Fibroblast of skin of scalp (primary cell): ENCODE data around the gene SLC44A5.
"Not testable (repeated sequence)": the region's sequence is repeated elsewhere in the genome, so short reads cannot be mapped to it uniquely, and the experiment has no call there.

ENCODE experiments used
- DNase-seq: peaks from one replicate; pipeline ENCODE4 v3.0.0-alpha.2; 2013

Gene SLC44A5

DNA sequence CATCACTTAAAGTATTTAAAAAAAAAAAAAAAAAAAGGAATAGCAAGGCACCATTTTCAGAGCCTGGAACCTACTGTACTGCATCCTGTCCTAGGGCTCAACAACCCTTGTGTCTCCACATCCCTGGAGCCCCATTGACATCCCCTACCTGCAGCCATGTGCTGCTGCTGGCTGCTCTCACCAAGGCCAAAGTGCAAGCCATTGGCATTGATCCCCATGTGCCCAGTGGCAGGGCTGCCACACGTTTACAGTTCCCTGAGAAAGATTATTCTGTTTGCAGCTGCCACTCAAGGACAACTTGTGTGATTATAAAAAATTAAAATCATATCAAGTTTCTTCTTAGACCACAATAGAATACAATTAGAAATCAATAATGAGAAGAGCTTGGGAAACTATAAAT is 346.8 kb downstream of the SLC44A5 start:
- DNase-seq = no peak

DNA sequence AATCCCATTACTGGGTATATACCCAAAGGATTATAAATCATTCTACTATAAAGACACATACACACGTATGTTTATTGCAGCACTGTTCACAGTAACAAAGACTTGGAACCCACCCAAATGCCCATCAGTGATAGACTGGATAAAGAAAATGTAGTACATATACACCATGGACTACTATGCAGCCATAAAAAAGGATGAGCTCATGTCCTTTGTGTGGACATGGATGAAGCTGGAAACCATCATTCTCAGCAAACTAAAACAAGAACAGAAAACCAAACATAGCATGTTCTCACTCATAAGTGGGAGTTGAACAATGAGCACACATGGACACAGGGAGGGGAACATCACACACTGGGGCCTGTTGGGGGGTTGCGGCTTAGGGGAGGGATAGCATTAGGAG is 347.3 kb downstream of the SLC44A5 start:
- DNase-seq = not testable (repeated sequence)

DNA sequence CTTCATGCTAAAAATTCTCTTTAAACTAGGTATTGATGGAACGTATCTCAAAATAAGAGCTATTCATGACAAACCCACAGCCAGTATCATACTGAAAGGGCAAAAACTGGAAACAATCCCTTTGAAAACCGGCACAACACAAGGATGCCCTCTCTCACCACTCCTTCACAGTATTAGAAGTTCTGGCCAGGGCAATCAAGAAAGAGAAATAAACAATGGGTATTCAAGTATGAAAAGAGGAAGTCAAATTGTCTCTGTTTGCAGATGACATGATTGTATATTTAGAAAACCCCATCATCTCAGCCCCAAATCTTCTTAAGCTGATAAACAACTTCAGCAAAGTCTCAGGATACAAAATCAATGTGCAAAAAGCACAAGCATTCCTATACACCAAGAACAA is 349.0 kb downstream of the SLC44A5 start:
- DNase-seq = not testable (repeated sequence)

DNA sequence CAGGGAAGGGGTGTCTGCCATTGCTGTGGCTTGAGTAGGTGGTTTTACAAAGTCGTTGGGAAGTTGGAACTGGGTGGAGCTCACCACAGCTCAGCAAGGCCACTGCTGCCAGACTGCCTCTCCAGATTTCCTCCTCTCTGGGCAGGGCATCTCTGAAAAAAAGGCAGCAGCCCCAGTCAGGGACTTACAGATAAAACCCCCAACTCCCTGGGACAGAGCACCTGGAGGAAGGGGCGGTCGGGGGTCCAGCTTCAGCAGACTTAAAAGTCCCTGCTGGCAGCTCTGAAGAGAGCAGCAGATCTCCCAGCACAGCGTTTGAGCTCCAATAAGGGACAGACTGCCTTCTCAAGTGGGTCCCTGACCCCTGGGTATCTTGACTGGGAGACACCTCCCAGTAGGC is 352.6 kb downstream of the SLC44A5 start:
- DNase-seq = no peak

DNA sequence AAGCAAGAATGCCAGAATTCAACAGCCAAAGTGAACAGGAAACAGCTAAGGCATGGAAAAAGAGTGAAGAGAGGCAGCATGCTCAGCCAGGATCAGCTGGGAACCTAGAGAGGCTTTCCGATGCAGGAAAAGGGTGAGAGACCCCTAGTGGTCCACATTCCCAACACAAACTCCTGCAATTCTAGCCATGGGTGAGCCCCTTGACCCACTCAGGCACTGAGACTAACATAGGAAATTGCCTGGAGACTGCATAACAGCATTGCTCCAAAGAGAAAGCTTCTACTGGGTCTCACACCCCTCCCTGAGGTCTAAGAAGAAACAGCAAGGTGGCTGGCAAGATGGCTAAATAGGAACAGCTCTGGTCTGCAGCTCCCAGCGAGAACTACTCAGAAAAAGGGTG is 353.5 kb downstream of the SLC44A5 start:
- no peak for DNase-seq

DNA sequence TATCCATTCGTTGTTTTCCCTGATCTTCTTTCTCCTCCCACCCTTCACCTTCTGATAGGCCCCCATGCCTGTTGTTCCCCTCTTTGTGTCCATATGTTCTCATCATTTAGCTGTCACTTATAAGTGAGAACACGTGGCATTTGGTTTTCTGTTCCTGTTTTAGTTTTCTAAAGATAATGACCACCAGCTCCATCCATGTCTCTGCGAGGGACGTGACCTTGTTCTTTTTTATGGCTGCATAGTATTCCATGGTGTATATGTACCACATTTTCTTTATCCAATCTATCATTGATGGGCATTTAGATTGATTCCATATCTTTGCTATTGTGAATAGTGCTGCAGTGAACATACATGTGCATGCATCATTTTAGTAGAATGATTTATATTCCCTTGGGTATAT is 360.8 kb downstream of the SLC44A5 start:
- not testable (repeated sequence) for DNase-seq

DNA sequence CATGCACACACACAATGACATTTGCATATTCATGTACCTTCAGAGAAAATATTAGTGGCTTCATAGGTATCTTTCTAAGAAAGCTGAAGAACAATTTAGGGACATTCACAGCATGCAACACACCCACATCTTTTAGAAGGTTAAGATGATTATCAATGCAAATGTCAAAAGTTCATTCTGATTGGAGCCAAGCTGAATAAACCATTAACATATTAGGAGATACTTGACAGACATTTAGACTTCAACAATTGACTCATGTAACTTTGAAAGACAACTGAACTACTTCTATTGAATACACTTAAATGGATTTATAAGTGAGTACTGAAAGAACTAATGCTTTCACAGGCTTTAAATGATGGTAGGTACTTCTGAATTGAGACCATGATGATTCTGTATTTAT is 365.7 kb downstream of the SLC44A5 start:
- DNase-seq = no peak

DNA sequence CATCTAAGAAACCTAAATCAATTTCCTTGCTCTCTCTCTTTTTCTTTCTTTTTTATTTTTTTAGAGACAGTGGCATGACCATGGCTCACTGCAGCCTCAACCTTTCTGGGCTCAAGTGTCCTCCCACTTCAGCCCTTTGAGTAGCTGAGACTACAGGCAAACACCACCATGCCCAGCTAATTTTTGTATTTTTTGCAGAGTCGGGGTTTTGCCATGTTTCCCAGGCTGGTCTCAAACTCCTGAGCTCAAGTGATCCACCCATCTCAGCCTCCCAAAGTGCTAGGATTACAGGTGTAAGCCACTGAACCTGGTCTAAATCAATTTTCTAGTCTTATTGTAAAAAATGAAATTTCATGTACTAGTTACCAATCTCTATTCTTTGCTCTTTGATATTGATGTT is 367.8 kb downstream of the SLC44A5 start:
- DNase-seq = no peak

DNA sequence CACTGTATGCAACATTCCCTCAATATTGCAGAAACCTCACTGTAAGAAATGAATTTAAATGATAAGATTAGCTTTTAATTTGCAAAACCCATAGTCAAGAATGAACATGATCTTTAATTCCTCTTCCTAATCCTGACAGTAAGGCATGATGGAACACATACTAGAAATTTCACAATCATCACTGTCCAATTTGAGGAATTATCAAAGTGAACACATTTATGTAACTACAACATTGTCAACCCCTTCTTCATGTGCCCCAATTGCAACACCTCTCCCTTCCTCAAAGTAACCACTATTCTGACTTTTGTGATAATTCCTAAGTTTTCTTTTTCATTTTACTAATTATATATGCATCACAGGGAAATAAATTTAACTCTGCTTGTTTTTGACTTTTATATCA is 373.6 kb downstream of the SLC44A5 start:
- DNase-seq = no peak

DNA sequence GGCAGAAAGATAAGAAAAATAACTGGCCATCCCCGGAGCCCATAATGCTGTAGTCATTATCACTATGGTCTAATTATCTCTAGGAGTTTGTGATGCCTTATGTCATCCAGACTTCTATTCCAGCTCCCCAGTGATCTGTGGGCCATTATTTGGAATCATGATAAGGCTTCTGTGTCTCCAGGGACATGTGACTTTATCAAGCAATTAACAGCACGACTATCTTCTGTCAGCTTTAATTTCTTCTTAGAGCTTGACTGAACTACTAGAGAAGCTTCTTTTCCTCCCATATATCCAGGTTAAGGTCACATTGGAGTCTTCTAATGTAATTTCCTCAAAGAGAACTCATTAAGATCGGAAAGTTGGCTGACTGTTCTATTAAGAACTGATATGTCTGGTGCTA is 376.4 kb downstream of the SLC44A5 start:
- DNase-seq = no peak

DNA sequence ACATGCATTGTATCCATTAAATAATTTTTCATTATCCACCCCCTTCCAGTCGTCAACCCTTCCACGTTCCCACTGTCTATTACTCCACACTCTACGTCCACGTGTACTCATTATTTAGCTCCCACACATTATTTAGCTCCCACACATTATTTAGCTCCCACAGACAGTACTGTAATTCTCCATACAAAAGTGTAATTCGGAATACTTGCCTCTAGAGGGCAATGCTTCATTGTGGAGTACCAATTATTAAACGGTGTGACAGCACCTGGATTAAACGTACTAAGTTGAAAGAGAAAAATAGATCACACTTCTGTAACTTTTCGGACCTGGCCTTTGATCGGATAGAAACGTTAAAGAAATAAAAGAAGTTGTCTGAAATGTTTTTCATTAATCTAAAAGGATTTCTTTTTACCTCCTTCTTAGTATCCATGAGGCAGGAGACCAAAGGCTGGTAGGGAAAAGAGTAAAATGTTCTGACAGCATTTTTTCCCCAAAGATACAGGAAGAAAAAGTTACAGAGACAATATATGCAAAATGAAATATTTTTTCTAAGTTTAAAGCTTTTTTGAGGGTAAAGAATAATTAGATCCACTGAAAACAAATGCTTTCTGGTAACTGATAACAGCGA is 377.5 kb downstream of the SLC44A5 start:
- peak; percentile 23 for DNase-seq

DNA sequence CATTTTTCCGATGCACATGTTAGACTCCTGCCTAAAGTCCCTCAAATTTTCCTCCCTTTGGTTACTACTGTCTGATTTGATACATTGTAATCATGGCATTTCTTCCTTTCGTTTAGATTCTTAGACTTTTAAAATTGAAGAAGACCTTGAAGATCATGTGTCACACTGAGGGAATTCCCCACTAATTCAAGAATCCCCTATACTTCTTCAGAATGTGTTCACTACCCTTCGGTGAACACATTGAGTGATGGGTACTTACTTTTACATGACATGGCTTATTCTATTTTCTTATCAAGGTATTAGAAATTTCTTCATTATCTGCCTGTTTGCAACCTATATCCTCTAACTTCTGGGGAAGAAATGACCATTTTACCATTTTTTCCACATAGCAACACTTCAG is 390.8 kb downstream of the SLC44A5 start:
- no peak for DNase-seq

DNA sequence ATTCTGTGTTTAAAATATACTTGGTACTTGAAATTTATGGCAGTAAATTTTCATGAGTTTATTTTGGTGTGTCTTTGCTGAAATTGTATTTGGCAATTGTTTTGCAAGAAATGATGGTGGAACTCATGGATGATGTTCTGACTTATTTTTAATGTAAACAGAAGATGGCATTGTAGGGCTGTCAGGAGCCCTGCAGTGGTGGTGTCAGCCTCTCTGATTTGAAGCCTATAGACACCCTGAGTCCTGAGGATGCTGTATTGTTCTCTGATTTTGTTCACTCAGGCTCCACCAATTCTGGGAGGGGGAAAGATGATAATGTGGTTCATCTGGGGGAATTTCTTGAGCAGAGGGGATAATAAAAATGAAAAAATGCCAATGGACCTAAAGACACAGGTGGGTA is 396.9 kb downstream of the SLC44A5 start:
- no peak for DNase-seq

DNA sequence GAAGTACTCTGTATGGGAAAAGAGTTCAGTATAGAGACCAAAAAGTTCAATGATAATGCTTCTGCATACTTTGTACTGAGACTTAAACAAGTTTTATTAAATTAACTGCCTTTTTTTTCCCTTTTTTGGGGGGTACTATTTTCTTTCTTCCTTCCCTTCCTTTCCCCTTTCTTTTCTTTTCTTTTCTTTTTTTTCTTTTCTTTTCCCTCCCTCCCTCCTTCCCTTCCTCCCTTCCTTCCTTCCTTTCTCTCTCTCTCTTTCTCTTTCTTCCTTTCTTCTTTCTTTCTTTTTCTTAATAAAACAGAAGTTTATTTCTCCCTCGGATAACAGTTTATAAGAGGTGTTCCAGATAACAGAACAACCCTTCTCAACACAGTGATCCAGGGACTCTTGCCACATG is 399.3 kb downstream of the SLC44A5 start:
- DNase-seq = no peak

DNA sequence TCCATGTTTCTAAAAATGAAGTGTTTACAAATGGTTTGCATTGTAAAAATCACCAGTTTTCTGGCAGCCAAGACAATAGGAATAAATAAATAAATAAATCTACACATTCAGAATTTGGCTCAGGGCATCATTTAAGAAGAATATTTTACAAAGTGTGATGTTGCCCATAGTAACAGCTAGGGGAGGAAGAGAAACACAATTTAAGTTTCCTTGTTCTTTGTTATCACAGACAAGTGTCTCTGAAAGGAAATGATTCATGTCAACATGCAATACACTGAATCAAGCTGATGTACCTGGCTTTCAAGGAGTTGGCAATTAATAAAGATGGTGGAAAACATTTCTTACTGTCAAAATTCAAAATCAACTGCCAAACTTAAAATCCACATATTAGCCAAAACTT is 402.1 kb downstream of the SLC44A5 start:
- DNase-seq = no peak

DNA sequence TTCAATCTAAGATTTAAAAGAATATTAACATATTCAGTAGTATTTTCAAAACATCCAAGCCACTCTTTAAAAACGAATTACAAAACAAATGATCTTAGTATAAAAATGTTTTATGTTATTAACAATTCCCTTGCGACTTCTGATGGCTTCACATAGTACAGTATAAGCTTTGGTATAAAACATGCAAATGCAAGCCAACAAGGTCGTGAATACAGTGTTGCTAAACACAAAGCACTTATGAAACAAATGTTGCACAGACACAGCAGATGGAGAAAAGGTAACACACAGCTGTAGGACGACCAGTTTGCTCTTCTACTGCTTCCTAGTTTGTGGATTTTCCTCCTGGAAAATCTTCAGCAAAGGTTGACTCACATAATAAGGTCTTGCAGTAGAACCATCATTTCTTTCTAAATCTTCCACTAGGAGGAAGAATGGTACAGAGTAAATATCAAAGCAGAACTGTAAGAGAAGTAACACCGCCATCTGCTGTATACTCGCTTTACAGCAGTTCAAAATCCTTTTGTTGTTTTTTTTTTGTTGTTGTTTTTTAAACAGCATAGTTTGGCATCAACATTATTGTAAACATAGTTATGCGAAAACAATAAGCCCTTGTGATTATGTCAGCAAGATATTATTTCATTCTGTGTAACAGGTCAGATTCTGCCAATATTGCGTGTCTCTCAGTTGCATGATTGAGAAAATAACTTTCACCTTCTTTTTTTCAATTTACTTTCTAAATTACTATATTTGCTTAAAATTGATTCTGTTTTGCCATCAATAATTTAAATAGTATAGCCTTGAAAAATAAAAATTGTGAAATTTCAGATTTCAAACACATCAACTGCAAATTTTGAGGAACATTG is 407.3 kb downstream of the SLC44A5 start:
- DNase-seq = peak; percentile 38

DNA sequence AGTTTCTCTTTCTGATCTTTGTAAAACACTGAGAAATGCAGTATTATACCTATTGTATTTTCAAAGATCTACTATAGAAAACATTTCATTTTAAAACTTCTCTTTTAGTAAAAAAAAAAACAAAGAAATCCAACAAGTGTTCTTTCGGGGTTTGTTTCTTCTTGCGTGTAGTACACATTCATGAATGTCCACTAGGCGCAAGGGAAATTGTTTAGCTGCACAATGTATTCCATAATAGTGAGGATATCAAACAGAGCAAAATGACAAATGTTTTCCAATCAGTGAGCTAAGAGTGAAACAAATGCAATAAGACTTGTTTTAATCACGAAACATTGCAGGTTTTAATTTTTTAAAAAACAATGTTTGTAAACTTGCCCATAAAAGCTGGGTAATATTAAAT is 408.2 kb downstream of the SLC44A5 start:
- DNase-seq = no peak

DNA sequence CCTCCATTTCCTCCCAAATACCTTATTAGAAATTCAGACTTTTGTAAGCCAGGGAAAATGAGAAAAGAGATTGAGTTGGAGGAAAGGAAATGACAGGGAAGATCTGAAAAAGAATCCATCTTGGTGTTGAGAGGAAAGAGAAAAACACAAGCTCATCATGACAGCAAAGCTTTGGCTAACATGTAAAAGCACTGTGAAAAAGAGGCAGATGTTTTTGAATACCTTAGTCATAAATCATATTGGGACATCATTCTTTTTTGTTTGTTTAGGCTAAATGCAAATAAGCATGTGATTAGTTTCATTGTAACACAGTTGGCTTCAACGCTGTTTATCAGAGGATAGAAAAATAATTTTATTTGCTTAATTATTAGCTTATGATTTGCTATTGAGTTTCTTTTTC is 412.2 kb downstream of the SLC44A5 start:
- DNase-seq = no peak

DNA sequence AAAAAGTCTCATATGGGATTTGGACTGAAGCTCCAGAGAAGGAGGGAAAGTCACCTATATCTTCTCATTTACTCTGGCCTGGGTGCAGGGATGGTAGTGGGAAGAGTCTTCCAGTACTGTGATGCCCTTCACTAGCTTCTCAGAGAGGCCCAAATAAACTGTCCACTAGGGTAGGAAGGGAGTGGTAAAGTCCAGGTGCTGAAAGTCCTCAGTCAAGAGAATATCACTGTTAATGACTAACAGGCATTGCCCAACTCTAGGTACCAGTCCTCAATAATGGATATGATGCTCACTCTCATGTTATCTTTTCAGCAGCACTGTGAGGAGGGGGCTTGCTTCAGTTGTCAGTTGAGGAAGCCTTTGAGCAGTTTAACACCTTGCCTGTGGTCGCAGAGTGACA is 412.8 kb downstream of the SLC44A5 start:
- DNase-seq = no peak

DNA sequence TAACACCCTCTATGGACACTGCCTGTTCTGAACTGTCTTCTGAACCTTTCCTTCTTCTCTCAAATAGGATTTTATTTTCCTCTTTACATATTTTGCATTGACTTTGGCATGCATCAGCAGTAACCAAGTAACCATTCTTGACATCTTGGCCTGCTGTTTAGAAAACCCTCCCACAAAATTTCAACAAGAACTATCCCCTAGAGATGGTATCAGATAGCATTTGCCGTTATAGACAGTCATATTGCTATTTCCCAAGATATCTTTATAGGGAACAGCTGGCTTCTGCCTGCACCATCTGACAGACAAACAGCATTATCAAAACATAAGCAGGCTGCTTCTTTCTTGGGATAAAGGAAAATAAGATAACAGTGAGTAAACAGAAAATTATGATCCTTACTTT is 422.0 kb downstream of the SLC44A5 start:
- no peak for DNase-seq

DNA sequence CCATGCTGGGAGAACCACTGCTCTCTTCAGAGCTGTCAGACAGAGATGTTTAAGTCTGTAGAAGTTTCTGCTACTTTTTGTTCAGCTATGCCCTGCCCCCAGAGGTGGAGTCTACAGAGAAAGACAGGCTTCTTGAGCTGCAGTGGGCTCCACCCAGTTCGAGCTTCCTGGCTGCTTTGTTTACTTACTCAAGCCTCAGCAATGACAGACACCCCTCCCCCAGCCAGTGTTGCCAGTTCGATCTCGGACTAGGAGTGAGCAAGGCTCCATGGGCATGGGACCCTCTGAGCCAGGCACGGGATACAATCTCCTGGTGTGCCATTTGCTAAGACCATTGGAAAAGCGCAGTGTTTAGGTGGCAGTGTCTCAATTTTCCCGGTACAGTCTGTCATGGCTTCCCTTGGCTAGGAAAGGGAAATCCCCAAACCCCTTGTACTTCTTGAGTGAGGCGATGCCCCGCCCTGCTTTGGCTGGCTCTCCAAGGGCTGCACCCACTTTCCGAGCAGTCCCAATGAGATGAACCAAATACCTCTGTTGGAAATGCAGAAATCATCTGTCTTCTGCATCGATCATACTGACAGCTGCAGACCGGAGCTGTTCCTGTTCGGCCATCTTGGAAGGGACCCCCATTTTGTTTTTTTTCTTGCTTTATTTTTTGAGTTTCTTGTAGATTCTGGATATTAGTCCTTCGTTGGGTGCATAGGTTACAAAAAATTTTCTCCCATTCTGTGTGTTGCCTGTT is 429.5 kb downstream of the SLC44A5 start:
- not testable (repeated sequence) for DNase-seq

DNA sequence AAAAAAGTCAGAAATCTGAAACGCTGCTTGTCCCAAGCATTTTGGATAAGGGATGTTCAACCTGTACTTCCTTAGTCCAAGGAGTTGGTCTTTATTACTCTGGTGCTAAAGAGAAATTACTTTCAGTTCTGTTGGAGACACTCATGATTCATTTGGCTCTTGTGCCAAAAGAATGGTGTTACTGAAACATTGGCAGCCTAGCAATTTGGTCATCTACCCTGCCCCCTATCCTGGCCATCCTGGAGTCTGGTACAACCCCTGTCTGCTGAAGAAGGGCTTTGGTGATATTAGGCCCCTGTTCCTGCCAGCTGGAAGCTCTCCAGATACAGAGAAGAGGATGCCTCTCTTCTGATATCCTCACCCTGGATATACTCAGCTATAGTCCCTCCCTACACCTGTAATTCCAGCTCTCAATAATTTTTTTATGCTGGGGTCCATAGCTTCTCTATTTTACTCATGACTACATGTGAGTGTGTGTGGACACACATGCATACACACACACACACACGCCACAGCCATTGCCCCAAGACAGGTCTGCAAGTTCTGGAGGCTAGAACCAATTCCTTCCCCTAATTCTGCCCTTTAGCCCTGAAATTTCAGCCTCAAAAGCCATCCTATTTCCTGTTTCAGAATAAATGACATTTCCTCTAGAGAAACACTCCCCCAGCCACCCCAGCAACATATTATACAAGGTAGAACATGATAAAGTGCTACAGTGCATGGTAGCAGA is 436.7 kb downstream of the SLC44A5 start:
- no peak for DNase-seq

DNA sequence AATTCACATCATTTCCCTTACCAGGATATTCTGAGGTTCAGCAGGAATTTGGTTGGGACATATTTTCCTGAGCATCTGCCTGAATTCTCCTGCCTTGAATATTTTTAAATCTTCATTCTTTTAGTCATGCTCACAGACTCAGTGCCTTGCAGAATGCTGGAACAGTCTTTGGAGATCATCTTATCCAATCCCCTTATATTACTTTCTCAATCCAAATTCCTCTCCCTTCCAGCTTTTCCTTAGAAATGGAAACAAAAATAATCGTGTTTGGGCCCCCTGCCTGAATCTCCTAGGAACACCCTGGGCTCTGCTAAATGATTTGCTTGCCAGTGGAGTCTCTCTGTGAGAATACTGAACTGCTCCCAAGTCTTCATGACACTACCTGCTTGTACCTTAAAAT is 438.4 kb downstream of the SLC44A5 start:
- peak; percentile 5 for DNase-seq
